IPS-15b (cell line): Measurements from ENCODE around the gene XPOT.
A peak's percentile ranks its signal among the peaks of the same experiment; 100 is the strongest.

Source experiments
- H3K27me3 ChIP-seq: one replicate; pipeline ENCODE4 v1.6.1; 2013; ENCODE audit warnings: low read length; ENCODE audit not compliant: control insufficient read depth, insufficient read depth
- H3K36me3 ChIP-seq: one replicate; pipeline ENCODE4 v1.6.1; 2013; ENCODE audit warnings: low read length; ENCODE audit not compliant: control insufficient read depth, insufficient read depth
- H3K4me1 ChIP-seq: one replicate; pipeline ENCODE4 v1.6.1; 2013; ENCODE audit warnings: mild to moderate bottlenecking, low read length; ENCODE audit not compliant: control insufficient read depth, insufficient read depth
- H3K4me3 ChIP-seq: one replicate; pipeline ENCODE4 v1.5.1; 2013; ENCODE audit warnings: low read depth, low read length
- H3K9ac ChIP-seq: one replicate; pipeline ENCODE4 v1.6.1; 2013; ENCODE audit warnings: low read depth, mild to moderate bottlenecking, low read length
- H3K9me3 ChIP-seq: one replicate; pipeline ENCODE4 v1.6.1; 2013; ENCODE audit warnings: mild to moderate bottlenecking, low read length; ENCODE audit not compliant: control insufficient read depth, insufficient read depth

XPOT gene

GRCh38 chr12:64430886-64431285, 26.7 kb downstream of the XPOT start:
- Histone ChIP-seq H3K9ac (no peak overlapping the region), H3K27me3 (no peaks in the 10 kb centered on the region), H3K4me1 (no peaks in the 10 kb centered on the region), H3K9me3 (no peaks in the 10 kb centered on the region), H3K4me3 (no peak overlapping the region), H3K36me3 (peaks cover 44% of the 10 kb centered on the region)

GRCh38 chr12:64431791-64432190, 27.6 kb downstream of the XPOT start:
- no peaks in the 10 kb centered on the region for H3K9me3 ChIP-seq
- H3K27me3 ChIP-seq: no peaks in the 10 kb centered on the region
- no peaks in the 10 kb centered on the region for H3K4me1 ChIP-seq
- H3K9ac ChIP-seq: no peak overlapping the region
- H3K4me3 ChIP-seq: no peak overlapping the region
- H3K36me3 ChIP-seq: peaks cover 43% of the 10 kb centered on the region

- Histone ChIP-seq H3K27me3 (no peaks in the 10 kb centered on the region), H3K4me3 (no peak overlapping the region), H3K36me3 (peaks cover 49% of the 10 kb centered on the region)
These were observed 29.7 kb downstream of the XPOT start for GRCh38 chr12:64433915-64434314.

GRCh38 chr12:64440100-64440499, 35.9 kb downstream of the XPOT start:
- H3K4me1 ChIP-seq: no peaks in the 10 kb centered on the region
- H3K9me3 ChIP-seq: no peaks in the 10 kb centered on the region
- H3K4me3 ChIP-seq: no peak overlapping the region
- no peak overlapping the region for H3K9ac ChIP-seq
- peaks cover 23% of the 10 kb centered on the region for H3K36me3 ChIP-seq
- H3K27me3 ChIP-seq: no peaks in the 10 kb centered on the region

More at GRCh38 chr12:64433915-64434314, 29.7 kb downstream of the XPOT start:
- Histone ChIP-seq H3K9me3 (no peaks in the 10 kb centered on the region), H3K9ac (no peak overlapping the region), H3K4me1 (no peaks in the 10 kb centered on the region)

GRCh38 chr12:64445490-64445889, 41.3 kb downstream of the XPOT start:
- H3K9me3 ChIP-seq: no peaks in the 10 kb centered on the region
- no peak overlapping the region for H3K4me3 ChIP-seq
- peaks cover 4% of the 10 kb centered on the region for H3K4me1 ChIP-seq
- H3K36me3 ChIP-seq: peaks cover 16% of the 10 kb centered on the region
- no peaks in the 10 kb centered on the region for H3K27me3 ChIP-seq
- no peak overlapping the region for H3K9ac ChIP-seq

- H3K36me3 ChIP-seq: peaks cover 16% of the 10 kb centered on the region
- no peaks in the 10 kb centered on the region for H3K27me3 ChIP-seq
- H3K9ac ChIP-seq: no peak overlapping the region
- H3K4me3 ChIP-seq: no peak overlapping the region
- no peaks in the 10 kb centered on the region for H3K9me3 ChIP-seq
- peaks cover 9% of the 10 kb centered on the region for H3K4me1 ChIP-seq
These were observed 42.1 kb downstream of the XPOT start for GRCh38 chr12:64446295-64446694.

- H3K4me3 ChIP-seq: no peak overlapping the region
- H3K4me1 ChIP-seq: peaks cover 9% of the 10 kb centered on the region
- no peak overlapping the region for H3K9ac ChIP-seq
- peaks cover 13% of the 10 kb centered on the region for H3K36me3 ChIP-seq
- H3K27me3 ChIP-seq: no peaks in the 10 kb centered on the region
- H3K9me3 ChIP-seq: no peaks in the 10 kb centered on the region
These were observed 46.0 kb downstream of the XPOT start for GRCh38 chr12:64450057-64450640.

- no peaks in the 10 kb centered on the region for H3K9me3 ChIP-seq
- H3K9ac ChIP-seq: peak overlapping the region; percentile 79
- peaks cover 13% of the 10 kb centered on the region for H3K36me3 ChIP-seq
- H3K4me3 ChIP-seq: peak overlapping the region; percentile 92
- H3K4me1 ChIP-seq: peaks cover 9% of the 10 kb centered on the region
- no peaks in the 10 kb centered on the region for H3K27me3 ChIP-seq
These were observed 46.7 kb downstream of the XPOT start for GRCh38 chr12:64450711-64451486.

GRCh38 chr12:64451687-64452558, 47.7 kb downstream of the XPOT start, which contains the start of gene TBK1:
TBK1 (plus strand) TSS chr12:64452120; CDS start chr12:64455871, 3,751 bp downstream.
- H3K4me3 ChIP-seq: peak within 1 kb of the TSS; percentile 92
- peaks cover 6% of the 10 kb centered on the region for H3K36me3 ChIP-seq
- H3K9me3 ChIP-seq: no peaks in the 10 kb centered on the region
- H3K9ac ChIP-seq: peak within 1 kb of the TSS; percentile 79
- H3K4me1 ChIP-seq: peaks cover 9% of the 10 kb centered on the region
- no peaks in the 10 kb centered on the region for H3K27me3 ChIP-seq

- Histone ChIP-seq H3K36me3 (peaks cover 2% of the 10 kb centered on the region), H3K9ac (peak overlapping the region; percentile 79), H3K4me1 (peaks cover 9% of the 10 kb centered on the region), H3K4me3 (peak overlapping the region; percentile 92), H3K9me3 (no peaks in the 10 kb centered on the region), H3K27me3 (no peaks in the 10 kb centered on the region)
These were observed 48.6 kb downstream of the XPOT start for GRCh38 chr12:64452559-64453329.

- H3K36me3 ChIP-seq: no peaks in the 10 kb centered on the region
- no peaks in the 10 kb centered on the region for H3K9me3 ChIP-seq
- no peak overlapping the region for H3K4me3 ChIP-seq
- H3K9ac ChIP-seq: no peak overlapping the region
- peaks cover 12% of the 10 kb centered on the region for H3K4me1 ChIP-seq
- H3K27me3 ChIP-seq: no peaks in the 10 kb centered on the region
These were observed 51.3 kb downstream of the XPOT start for GRCh38 chr12:64455506-64455905.
